Panc1 (cell line): ENCODE measurements around the gene ADIPOR1.

Experiments used
- POLR2AphosphoS5 ChIP-seq: IDR thresholded peaks from 2 replicates; pipeline ENCODE4 v1.6.1; 2012; ENCODE audit warnings: mild to moderate bottlenecking, low read depth, low read length, moderate library complexity
- SIN3A ChIP-seq: IDR thresholded peaks from 2 replicates; pipeline ENCODE4 v1.6.1; 2012; ENCODE audit warnings: low read depth, mild to moderate bottlenecking, low read length, moderate library complexity, borderline replicate concordance; ENCODE audit not compliant: insufficient read depth
- TCF7L2 ChIP-seq: IDR thresholded peaks from 2 replicates; pipeline ENCODE4 v1.6.1; 2011; ENCODE audit warnings: mild to moderate bottlenecking, low read depth, low read length, inconsistent platforms
- TF ChIP-seq, protein P1 (sequence below): fragments of 450-650 bp; IDR thresholded peaks from 2 replicates; pipeline ENCODE4 v1.5.1; 2017; ENCODE audit warnings: mild to moderate bottlenecking
- TF ChIP-seq, protein P2 (sequence below), 2 experiments: IDR thresholded peaks; 2 replicates each; pipeline ENCODE4 v1.6.1; 2011 to 2012; ENCODE audit warnings: low read depth in 2 of 2, control low read depth in 1 of 2, low read length in 1 of 2, mild to moderate bottlenecking in 1 of 2, moderate library complexity in 1 of 2; ENCODE audit not compliant: insufficient read depth in 1 of 2

DNA sequence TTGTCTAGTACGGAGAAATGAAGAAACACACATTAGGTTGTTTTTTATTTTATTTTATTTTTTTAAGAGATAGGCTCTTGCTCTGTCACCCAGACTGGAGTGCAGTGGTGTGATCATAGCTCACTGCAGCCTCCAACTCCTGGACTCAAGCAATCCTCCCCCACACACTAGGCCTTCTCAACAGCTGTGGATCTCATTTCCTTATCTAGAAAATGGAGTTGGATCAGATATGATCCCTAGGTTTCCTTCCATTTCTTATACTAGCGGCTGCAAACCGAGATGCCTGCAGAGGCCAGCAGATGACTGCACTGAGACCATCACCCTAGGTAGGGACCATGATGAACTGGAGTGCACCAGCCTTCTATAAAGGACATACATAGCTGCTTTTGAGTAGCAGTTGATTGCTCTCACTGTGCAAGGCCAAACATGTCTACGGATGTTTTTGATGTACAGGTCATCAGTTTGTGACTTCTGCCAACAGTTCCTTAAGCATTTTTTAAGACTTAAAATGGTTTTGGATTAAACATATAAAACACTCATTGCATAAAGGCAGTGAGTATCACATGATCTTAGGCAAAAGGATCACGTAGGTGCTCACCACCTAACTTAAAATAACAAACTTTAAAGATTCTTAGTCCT is 19.7 kb downstream of the ADIPOR1 start:
- TF ChIP-seq, protein P1, sequence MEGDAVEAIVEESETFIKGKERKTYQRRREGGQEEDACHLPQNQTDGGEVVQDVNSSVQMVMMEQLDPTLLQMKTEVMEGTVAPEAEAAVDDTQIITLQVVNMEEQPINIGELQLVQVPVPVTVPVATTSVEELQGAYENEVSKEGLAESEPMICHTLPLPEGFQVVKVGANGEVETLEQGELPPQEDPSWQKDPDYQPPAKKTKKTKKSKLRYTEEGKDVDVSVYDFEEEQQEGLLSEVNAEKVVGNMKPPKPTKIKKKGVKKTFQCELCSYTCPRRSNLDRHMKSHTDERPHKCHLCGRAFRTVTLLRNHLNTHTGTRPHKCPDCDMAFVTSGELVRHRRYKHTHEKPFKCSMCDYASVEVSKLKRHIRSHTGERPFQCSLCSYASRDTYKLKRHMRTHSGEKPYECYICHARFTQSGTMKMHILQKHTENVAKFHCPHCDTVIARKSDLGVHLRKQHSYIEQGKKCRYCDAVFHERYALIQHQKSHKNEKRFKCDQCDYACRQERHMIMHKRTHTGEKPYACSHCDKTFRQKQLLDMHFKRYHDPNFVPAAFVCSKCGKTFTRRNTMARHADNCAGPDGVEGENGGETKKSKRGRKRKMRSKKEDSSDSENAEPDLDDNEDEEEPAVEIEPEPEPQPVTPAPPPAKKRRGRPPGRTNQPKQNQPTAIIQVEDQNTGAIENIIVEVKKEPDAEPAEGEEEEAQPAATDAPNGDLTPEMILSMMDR: no peak
- no peak for TF ChIP-seq TCF7L2
- no peak for TF ChIP-seq SIN3A
- TF ChIP-seq POLR2AphosphoS5: no peak
- TF ChIP-seq, protein P2, sequence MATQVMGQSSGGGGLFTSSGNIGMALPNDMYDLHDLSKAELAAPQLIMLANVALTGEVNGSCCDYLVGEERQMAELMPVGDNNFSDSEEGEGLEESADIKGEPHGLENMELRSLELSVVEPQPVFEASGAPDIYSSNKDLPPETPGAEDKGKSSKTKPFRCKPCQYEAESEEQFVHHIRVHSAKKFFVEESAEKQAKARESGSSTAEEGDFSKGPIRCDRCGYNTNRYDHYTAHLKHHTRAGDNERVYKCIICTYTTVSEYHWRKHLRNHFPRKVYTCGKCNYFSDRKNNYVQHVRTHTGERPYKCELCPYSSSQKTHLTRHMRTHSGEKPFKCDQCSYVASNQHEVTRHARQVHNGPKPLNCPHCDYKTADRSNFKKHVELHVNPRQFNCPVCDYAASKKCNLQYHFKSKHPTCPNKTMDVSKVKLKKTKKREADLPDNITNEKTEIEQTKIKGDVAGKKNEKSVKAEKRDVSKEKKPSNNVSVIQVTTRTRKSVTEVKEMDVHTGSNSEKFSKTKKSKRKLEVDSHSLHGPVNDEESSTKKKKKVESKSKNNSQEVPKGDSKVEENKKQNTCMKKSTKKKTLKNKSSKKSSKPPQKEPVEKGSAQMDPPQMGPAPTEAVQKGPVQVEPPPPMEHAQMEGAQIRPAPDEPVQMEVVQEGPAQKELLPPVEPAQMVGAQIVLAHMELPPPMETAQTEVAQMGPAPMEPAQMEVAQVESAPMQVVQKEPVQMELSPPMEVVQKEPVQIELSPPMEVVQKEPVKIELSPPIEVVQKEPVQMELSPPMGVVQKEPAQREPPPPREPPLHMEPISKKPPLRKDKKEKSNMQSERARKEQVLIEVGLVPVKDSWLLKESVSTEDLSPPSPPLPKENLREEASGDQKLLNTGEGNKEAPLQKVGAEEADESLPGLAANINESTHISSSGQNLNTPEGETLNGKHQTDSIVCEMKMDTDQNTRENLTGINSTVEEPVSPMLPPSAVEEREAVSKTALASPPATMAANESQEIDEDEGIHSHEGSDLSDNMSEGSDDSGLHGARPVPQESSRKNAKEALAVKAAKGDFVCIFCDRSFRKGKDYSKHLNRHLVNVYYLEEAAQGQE (IDR thresholded peaks at IDR 0.05; ENCODE audit: insufficient read depth in 1 of 2, low read depth in 2 of 2, low read length in 1 of 2): no peak
